Retina (tissue), 1 donor: ENCODE results near the gene BBX.
A peak's percentile ranks its signal among the peaks of the same experiment; 100 is the strongest.
"Not testable (repeated sequence)": the region's sequence is repeated elsewhere in the genome, so short reads cannot be mapped to it uniquely, and the experiment has no call there.

Experiments used
- DNase-seq: peaks from one replicate; pipeline ENCODE4 v3.0.0-alpha.2; 2016

Gene BBX

DNA sequence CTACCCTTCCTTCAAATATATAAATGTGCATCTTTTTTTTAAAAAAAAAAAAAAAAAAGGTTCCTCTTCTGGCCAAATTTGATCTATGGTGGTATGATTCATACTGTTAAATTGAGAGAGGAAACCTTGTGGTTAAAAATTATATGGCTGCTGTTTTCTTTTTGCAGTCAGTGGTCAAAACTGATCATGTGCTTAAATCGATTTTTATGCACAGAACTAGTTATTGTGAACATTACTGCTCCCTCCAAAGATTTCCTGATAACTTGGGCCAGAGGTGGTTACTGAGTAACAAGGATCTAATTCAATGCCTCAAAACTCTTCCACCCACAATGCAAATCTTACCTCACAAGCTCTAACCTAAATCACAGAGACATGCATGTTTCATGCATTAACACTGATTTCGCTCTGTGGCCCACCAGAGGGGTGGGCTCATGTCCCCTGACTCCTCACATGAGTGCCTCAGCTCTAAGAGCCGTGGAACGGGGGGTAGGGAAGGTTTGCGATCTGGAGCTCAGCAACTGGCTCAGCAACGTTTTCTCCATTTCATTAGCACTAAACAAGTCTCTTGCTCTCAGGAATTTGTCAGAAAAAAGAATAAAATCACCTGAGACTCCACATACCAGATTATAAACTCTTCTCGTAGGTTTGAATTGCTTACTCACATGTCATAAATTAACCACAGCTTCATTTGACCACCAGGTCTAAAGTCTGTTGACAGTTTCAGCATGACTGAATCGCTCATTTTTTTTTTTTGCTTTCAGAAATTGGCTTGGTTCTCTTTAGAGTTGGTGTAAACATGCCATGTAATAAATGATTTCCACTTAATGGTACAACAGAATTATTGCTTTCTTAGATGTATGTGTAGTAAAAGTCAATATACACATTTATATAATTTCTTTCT is 287.7 kb downstream of the BBX start:
- peak; percentile 38 for DNase-seq

DNA sequence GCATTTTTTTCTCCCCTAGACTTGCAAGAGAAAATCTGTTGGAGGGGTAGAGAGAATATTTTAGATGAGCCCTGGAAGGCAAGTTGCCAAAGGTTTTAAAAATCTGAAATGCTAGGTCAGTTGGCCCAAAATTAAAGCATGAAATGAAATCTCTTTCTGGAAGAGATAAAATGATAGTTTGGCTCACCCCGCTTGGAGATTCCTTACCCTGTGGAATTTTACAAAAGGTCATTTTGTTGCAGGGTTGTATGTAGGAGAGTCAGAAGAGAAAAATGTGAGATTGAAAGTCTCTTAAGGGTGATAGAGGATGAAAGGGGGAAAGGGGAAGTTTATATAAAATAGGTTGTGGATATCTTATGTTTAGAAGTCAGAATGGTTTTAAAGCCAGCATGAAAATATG is 290.3 kb downstream of the BBX start:
- no peak for DNase-seq

DNA sequence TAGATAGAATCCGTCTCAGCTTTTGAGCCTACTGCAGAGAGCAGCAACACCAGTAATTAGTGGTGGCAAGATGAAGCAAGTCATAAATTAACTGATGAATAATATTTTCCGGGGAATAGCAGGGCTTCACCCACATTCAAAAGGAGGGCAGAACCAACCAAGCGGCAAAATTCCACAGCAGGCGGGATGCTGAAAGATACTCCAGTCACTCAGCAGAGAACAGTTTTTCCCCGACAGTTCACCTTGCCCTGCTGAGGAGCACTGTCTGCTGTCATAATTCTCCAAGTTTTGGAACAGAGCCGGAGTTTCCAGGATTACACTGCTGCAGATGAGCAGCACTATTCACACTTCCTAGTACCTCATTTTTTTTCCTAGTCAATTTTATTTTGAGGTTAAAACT is 293.3 kb downstream of the BBX start:
- DNase-seq, result peak; percentile 59

DNA sequence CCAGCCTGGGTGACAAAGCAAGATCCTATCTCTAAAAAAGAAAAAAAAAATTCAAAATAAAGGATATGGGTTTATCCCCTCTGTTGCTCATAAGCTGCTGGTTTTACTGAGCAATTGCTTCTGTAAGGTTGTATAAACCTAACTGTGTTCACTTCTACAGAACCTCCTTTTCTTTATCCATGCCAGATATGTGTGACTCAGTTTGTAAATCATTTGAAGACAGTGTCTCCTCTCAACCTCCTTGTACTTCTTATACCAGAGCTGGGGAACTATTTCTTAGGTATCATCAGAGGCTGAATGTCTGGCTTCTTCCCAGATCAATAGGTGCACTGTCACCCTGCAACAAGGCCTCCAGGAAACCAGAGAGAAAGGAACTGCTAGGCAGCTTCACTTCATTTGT is 294.3 kb downstream of the BBX start:
- no peak for DNase-seq

DNA sequence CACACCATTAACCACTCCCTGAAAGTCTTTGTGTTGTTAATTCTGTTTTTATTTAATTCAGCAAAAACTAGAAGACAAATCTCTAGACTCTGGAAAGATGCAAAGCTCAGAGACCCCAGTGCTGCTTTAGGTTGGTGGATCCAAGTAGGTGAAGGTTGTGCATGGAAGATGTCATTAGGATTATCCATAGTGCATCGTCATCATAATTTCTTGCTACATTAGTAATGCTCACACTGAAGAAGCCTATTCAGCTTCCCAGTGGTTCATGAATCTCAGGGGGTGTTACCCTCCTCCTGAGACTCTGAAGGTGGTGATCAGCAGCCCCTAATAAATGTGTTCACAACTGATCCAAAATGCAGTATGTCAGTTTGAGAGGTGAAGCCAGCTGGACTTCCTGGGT is 295.3 kb downstream of the BBX start:
- DNase-seq, result no peak

DNA sequence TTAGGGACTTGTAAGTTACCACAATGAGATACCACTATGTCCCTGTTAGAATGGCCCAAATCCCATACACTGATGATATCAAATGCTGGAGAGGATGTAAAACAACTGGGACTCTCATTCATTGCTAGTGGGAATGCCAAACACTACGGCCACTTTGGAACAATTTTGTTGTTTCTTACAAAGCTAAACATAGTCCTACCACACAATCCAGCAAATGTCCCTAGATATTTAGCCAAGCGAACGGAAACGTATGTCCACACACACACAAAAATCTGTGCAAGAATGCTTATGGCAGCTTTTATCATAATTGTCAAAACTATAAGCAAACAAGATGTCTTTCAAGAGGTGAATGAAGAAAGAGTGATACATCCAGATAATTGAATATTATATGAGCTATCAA is 296.9 kb downstream of the BBX start:
- DNase-seq, result no peak

DNA sequence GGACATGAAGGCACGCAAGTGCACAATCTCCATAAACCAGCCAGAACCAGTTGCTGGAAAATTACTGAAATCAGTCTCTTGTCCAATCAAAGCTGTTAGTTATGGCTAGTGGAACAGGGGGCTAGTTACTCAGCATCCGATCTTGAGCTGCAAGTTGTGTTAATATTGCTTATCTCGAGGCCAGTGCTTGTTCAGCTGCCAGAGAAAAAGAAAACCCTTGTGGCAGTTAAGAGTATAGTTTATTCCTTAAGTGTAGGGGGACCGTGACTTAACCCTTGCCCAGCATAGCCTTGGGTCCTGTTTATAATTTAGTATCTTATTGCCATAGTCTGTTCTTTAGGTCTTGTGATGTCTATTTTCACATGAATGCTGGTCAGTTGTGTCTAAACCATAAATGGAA is 299.5 kb downstream of the BBX start:
- DNase-seq, result no peak

DNA sequence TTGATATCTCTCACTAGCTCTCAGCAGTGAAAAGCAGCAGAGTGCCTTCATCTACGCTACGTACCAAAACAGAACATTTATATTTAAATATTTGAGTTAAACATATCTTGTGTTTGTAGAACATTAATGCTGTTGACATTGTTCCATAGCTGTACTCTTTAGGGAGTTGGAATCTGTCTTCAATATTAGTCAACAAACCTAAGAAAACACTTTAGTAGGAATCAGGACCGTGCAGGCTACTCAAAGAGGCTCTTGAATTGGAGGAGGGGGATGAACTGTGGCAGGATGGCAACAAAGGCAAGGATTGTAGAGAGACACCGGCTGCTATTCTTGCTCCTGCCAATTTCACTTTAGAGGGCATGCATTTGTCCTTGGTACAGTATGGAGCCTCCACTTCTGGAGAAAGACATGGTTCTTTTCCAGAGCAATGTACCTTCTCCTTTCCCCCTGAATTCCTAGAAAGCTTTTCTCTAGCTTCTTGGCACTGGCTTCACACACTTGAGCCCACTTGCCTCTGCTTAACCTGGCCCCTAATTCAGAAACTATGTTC is 302.1 kb downstream of the BBX start:
- no peak for DNase-seq

DNA sequence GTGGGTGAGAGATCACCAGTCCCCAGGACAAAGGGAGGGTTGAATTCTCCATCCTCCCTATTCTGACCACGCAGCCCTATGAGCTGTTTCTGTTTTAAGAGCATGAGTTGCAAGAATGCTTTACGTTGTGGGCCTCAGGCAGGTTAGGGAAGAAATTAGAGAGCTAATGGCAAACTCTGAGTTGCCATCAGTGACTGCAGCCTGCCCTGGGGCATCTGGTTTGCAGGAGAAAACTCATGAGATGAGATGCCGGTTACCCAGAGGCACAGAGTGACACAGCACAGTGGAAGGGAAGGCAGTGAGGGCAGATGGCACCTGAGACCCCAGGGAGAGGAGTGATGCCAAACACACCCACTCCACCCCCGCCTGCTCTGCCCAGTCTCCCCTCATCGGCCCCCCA is 302.8 kb downstream of the BBX start:
- DNase-seq, result no peak

DNA sequence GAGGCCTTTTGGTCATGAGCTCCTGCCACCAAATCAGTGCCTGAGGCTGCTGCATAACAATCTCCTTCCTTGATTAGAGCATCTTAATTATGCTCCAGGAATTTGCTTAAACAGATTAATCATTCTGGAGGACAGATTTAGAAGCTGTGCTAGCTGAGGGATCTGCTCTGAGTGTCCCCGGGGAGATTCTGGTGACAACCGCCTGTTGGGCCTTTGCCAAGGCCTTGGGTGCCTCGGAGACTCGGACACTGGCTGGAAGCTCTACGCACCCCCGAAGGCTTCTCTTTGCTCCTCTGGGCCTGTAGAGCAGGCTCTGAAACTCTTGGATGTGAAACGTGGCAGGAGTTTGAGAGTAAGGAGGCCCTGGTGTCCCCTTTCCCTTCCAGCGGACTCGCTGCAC is 304.0 kb downstream of the BBX start:
- no peak for DNase-seq

DNA sequence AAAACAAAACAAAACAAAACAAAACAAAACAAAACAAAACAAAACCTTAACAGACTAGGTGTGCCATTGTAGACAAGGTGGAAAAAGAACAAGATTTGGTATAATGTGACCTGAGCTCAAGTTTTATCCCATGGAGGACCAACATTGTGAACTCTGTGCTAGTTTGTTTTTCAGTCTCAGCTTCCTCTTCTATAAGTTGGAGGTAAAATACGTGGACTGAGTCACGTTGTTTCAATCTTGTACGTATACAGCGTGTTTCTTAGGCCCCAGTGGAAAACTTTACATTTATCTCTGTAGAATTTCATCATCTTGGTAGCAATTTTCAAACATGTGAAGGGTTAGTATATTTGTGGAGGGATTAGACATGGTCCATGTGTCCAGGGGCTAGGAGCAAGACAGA is 306.4 kb downstream of the BBX start:
- no peak for DNase-seq

DNA sequence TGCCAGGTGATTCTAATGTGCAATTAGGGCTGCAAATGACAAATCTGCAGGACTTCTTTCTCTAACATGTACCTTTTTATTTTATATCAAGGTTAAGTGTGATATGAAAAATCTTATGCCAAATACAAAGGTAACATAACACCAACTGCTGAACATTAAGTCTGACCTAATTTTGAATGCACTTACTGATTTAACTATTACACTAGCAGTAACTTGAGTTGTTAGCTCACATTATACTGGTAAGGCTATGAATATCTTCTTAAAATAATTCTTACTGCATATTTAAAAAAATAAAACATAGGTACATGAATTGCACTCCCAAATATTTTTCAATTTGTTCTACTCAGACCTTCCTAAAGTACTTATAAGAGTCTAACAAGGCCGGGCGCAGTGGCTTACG is 308.8 kb downstream of the BBX start:
- no peak for DNase-seq

DNA sequence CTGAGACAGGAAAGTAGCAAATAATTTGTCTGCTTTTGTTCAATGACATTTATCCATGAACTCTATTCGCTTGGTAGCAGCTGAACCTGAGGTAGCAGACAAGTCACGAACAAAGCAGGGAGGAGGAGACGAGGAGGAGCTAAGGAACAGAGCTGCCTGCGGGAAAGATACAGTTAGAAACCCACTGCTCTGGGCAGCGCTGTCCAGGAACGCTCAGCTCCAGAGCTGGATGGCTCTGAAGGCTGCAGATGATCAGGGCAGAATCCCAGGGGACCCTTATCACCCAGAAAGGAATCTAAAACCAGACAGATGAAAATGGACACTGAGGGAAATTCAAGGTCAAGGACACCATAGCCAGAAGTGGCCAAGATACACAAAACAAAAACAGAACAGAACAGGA is 310.3 kb downstream of the BBX start:
- DNase-seq, result no peak

DNA sequence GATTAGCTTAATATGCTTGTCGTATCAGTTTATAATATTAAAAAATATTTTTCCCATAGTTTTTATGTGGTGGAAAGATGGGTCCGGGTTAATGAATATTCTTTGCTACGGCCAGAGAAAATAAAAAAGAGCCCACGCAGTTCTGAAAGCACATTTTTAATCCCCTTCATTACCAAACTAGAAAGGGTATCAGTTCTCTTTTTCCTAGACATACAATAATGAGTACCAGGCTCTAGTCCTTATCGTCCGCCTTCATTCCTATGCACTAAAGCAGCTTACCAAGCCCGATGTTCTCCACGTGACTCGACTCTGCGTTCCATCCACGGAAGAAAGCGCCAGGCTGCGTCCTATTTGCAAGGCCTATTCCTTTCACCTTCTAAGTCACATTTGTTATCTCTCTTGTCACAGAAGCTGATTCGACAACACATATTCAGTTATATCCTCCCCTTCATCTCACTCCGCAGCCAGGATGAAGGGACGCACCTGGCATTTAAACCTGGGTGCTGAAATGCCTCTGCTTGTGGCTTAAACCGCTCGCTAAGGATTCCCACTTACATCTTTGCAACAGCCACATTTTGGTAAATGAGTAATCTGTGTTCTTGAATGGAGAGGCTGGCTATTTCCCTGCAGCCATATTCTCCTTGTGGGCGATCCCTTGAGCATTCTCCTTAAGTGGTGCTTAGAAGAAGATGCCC is 311.1 kb downstream of the BBX start:
- DNase-seq, result no peak

DNA sequence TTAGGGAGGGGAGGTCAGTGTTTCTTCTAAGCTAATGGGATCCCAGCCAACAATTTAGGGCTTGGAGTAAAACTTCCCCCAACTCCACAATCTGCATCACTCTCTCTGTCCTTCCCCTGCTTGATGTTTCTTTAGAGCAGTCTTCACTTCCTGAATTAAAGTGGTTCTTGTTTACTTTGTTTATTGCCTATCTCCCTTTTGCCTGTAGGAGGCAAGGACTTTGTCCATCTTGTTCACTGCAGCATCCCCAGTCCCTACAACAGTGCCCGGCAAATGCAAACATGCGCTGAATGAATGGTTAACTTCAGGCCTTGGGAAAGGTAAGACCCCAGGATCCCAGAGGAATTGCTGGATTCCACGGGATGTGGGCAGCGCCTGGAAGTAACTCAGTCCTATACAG is 312.2 kb downstream of the BBX start:
- not testable (repeated sequence) for DNase-seq

DNA sequence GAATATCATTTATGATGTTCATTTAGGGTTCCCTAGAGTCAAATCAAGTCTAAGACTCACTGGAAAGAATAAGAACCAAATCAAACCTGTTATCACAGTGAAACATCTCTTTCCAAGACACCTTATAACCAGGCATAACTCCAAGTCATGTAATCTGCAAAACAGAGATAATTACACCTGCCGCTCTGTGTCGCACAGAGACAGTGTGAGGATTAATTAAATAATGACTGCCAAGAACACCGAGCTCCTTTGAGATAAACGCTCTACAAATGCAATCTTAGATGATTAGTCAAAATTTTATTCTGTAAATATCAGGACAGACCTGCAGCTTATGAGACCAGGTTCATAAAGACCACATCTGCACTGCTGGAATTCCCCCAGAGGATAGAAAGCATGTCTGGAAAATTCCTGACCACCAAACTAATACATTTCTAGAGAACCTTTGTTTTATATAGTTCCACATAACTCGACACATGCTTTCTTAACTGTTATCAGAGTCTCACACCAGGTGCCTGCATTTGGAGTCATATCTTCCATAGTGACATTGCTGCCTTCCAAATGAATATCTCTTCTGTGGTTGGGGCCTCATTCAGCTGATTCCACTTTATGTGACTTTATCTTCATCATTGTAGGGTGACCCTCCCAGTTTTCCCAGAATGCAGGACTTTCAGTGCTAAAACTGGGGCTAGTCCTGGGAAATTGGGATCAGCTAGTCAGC is 315.3 kb downstream of the BBX start:
- DNase-seq, result no peak

DNA sequence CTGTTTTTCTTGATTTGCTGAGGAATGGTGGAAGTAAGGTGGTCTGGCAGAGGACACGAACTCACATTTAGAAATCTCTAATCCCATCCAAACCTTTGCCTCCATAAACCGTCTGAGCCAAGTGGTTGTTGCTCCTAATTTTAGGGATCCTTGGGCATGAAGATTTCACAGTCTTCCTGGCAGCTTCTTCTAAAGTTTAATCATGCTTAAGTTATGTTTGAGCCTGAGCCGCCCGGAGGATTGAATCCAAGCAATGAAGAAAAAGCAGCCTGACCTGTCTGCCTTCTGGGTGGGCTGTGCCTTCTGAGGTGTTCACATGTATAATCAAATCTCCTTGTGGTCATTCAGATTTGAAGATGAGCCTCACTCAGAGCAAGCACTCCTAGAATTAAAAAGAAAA is 319.1 kb downstream of the BBX start:
- no peak for DNase-seq

DNA sequence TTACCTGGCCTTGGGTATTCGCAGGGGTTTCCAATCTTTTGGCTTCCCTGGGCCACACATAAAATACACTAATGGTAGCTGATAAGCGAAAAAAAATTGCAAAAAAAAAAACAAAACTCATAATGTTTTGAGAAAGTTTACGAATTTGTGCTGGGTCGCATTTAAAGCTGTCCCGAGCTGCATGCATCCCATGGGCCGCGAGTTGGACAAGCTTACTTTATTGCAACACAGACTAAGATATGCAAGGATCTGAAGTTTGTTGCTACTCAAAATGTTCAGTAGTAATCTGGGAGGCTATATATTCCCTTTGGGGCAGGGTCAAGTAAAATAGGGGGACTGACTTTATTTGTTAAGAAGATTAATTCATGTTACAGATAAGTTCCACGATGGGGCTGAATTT is 320.2 kb downstream of the BBX start:
- DNase-seq, result no peak

DNA sequence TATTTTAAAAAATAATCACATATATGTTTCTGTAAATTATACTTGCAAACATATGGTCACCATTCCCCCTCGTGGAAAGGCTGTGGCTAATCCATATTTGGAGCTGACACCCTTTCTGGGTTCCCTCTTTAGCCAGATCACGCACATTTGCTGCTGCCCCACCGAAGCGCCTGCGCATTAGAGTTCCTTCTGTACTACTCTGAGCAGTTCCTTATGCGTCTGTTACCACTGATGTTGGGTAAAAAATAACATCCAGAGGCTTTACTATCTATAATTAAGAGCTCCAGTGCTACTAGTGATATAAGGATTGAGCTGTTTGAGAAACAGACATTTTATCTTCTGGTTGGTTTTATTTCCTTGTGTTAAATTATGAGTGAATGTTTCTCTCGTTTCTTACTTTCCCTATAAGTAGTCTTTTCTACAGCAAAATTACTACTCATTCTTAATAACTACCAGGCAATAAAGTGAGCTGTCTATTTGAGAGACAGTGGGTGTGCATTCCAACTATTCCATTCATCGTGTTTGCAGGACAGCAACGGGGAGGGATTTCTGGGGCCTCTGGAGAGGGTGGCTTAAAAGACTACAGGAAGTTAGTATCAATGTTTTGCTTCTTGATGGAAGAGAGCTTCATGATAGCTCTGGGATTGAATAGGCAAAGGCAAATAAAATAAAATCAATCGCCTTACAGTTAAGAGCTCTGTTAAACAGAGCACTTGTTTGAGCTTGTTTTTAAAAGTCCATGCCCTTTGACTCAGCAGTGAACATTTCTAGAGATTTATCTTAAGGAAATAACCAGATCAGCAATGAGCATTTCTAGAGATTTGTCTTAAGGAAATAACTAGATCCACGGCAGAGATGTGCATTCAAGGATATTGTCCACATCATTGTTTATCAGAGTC is 322.9 kb downstream of the BBX start:
- DNase-seq, result no peak

DNA sequence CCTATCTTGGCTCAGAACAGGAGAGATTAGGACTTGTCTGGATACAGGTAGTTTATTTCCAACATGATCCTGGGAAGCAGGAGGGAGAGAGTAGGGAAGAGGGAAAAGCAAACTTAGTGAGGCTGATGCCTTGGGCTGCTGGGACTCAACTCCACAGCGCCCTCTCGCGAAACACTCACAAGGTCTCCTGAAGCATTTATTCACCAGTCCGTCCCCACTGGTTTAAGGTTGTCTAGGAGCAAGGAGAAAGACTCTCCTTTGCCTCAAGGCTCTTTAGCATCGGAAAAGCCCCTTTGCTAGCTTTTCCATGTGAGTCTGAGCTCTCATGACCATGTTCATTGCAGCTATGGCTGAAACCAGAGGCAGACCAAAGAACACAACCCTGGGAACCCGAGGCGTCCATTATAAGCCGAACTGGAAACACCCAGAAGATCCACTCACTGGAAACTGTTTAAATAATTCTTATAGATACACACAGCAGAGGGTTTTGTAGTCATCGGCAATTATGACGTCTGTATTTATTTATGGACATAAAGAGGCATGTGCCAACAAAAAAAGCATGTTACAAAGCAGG is 323.6 kb downstream of the BBX start:
- no peak for DNase-seq

DNA sequence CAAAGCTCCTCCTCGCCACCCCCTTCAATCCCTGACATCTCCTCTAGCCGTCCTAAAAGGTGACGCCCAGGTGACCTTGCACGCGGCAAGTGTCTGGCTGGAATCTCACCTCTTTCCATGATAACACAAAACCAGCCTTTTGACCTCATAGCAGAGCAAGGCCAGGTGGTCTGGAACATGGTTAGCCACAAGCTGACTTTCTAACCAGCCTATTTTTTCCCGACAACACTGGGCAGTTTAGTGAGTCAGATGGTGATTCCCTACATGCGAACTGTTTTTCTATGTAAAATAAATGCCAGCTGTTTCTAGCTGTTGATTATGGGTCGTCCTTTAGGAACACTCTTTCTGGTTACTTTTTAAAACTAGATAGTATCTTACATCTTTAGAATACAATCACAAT is 325.0 kb downstream of the BBX start:
- DNase-seq, result no peak

DNA sequence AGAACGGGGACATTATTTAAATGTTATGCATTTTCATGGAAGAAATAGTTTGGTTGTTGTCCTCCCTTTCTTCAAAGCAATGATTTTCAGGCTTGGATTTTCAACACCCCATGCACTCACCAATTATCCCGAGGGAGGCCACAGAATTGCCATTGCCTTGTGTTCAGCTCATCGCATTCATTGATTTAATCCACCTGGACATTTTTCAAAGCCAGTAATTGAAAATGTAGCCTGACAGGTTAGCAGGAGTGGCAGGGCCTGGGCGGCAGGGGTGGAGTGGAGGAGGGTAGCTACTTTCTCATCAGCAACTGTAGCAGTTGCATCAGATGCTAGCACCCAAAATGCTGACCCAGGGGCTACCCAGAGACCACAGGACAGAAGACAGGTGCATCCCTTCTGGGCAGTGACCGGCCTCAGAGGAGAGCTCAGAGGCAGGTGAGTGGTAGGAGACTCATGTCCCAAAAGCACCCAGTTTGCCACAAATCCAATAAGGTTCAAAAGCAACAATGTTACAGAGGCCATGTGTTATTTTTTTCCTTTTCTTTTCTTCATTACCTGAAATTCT is 325.7 kb downstream of the BBX start:
- DNase-seq, result peak; percentile 26
